Measurements from ENCODE around the gene CYFIP2.

The CYFIP2 gene

GRCh38 chr5:157311595-157311994, 45.7 kb downstream of the CYFIP2 start:
- DNase-seq (ENCODE audit: extremely low read depth, low read depth), result no peak
- TF ChIP-seq, protein P1, sequence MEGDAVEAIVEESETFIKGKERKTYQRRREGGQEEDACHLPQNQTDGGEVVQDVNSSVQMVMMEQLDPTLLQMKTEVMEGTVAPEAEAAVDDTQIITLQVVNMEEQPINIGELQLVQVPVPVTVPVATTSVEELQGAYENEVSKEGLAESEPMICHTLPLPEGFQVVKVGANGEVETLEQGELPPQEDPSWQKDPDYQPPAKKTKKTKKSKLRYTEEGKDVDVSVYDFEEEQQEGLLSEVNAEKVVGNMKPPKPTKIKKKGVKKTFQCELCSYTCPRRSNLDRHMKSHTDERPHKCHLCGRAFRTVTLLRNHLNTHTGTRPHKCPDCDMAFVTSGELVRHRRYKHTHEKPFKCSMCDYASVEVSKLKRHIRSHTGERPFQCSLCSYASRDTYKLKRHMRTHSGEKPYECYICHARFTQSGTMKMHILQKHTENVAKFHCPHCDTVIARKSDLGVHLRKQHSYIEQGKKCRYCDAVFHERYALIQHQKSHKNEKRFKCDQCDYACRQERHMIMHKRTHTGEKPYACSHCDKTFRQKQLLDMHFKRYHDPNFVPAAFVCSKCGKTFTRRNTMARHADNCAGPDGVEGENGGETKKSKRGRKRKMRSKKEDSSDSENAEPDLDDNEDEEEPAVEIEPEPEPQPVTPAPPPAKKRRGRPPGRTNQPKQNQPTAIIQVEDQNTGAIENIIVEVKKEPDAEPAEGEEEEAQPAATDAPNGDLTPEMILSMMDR (IDR thresholded peaks at IDR 0.05; ENCODE audit: low read depth, low read length, missing control alignments), result no peak
- no peak overlapping the region for H3K4me3 ChIP-seq (replicated peaks; ENCODE audit: low read depth, low read length)

GRCh38 chr5:157312492-157312891, 46.6 kb downstream of the CYFIP2 start:
- no peak for DNase-seq (ENCODE audit: extremely low read depth, low read depth)

GRCh38 chr5:157322581-157322980, 56.7 kb downstream of the CYFIP2 start:
- TF ChIP-seq, protein P1 (IDR thresholded peaks at IDR 0.05; ENCODE audit: low read depth, low read length, missing control alignments), result no peak
- DNase-seq (ENCODE audit: extremely low read depth, low read depth), result no peak
- H3K4me3 ChIP-seq (replicated peaks; ENCODE audit: low read depth, low read length), result no peak overlapping the region

More at GRCh38 chr5:157312492-157312891, 46.6 kb downstream of the CYFIP2 start:
- TF ChIP-seq, protein P1 (IDR thresholded peaks at IDR 0.05; ENCODE audit: low read depth, low read length, missing control alignments), result peak; percentile 75
- no peak overlapping the region for H3K4me3 ChIP-seq (replicated peaks; ENCODE audit: low read depth, low read length)

DNA sequence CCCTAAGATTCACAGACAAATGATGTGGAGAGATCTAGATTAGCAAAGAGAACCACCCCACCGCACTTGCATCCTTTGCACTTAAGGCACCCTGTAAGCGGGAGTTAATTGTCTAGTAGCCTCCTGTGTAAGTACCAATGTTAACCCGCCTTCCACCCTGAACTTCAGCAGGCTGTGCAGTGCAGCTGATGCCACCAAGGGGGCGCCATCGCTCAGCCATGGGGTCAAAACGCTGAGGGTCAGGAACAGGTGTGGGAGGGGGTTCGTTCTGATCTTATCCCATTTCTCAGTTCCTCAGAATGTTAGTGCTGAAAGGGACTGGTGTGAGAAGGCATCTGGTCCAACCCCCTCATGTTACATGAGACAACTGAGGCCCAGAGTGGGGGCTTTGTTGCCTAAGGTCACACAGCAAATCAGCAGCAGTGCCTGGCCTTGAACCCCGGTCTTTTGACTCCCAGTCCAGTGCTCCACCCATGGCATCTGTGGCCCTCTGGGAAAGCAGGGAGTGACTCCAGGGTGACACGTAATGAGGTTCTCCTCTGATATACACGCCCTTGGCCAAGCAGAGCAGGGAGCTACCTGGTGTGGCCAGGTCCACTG, 57.3 kb downstream of the CYFIP2 start:
- no peak for DNase-seq (ENCODE audit: extremely low read depth, low read depth)
- H3K4me3 ChIP-seq (replicated peaks; ENCODE audit: low read depth, low read length), result no peak overlapping the region
- TF ChIP-seq, protein P1 (IDR thresholded peaks at IDR 0.05; ENCODE audit: low read depth, low read length, missing control alignments), result peak; percentile 47

DNA sequence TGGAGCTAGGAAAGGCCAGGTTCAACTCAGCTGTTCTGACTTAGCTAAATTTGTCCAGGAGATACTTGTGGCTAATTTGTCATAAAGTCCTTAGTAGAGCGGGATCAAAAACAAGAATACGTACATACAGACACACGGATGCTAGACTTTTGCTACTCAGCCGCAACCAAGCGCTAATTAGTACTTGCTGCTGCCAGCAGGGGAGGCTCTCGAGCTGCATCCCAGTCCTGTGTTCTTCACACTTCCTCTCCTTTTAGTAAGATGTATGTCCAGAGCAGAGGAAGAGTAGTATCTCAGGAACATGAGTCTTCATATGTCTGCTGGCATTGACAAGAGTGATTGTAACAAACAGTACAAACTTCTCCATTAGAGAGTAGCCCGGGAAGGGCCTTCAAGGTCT, 58.3 kb downstream of the CYFIP2 start:
- TF ChIP-seq, protein P1 (IDR thresholded peaks at IDR 0.05; ENCODE audit: low read depth, low read length, missing control alignments), result peak; percentile 48
- no peak overlapping the region for H3K4me3 ChIP-seq (replicated peaks; ENCODE audit: low read depth, low read length)
- no peak for DNase-seq (ENCODE audit: extremely low read depth, low read depth)

- DNase-seq (ENCODE audit: extremely low read depth, low read depth), result no peak
- TF ChIP-seq, protein P1 (IDR thresholded peaks at IDR 0.05; ENCODE audit: low read depth, low read length, missing control alignments), result no peak
- H3K4me3 ChIP-seq (replicated peaks; ENCODE audit: low read depth, low read length), result no peak overlapping the region
Observed at GRCh38 chr5:157326440-157327005, 60.6 kb downstream of the CYFIP2 start.
